RWPE2 (cell line): ENCODE measurements around the gene GJA5.

ENCODE experiments used
- ATAC-seq: fragments of 200-7000 bp; cut with Tn5 transposase; 3 replicates; pipeline ENCODE4 v1.9.1; 2021; ENCODE audit warnings: low read depth
- DNase-seq: peaks from one replicate; pipeline ENCODE4 v3.0.0-alpha.2; 2020; ENCODE audit warnings: low spot score
- H3K27ac ChIP-seq: fragments of 450-650 bp; 2 replicates; pipeline ENCODE4 v1.5.1; 2017; ENCODE audit warnings: mild to moderate bottlenecking; ENCODE audit not compliant: poor library complexity, severe bottlenecking
- H3K27me3 ChIP-seq: fragments of 250-450 bp; sonication (Bioruptor Pico); 2 replicates; pipeline ENCODE4 v1.5.1; 2021; ENCODE audit warnings: mild to moderate bottlenecking, moderate library complexity; ENCODE audit not compliant: insufficient read depth, poor library complexity, severe bottlenecking
- H3K36me3 ChIP-seq: fragments of 250-450 bp; sonication (Bioruptor Pico); 2 replicates; pipeline ENCODE4 v1.5.1; 2020; ENCODE audit warnings: low read depth, mild to moderate bottlenecking, moderate library complexity
- H3K4me1 ChIP-seq: fragments of 250-450 bp; sonication (Bioruptor Pico); 2 replicates; pipeline ENCODE4 v1.5.1; 2021; ENCODE audit warnings: mild to moderate bottlenecking, moderate library complexity; ENCODE audit not compliant: insufficient read depth, poor library complexity, severe bottlenecking
- H3K4me3 ChIP-seq: fragments of 250-450 bp; sonication (Bioruptor Pico); 2 replicates; pipeline ENCODE4 v1.5.1; 2021; ENCODE audit warnings: mild to moderate bottlenecking, moderate library complexity; ENCODE audit not compliant: severe bottlenecking
- H3K9me3 ChIP-seq: fragments of 250-450 bp; sonication (Bioruptor Pico); 2 replicates; pipeline ENCODE4 v1.5.1; 2021; ENCODE audit warnings: mild to moderate bottlenecking, moderate library complexity; ENCODE audit not compliant: severe bottlenecking
- CTCF ChIP-seq: fragments of 450-650 bp; IDR thresholded peaks from one replicate; pipeline ENCODE4 v1.5.1; 2017; ENCODE audit warnings: mild to moderate bottlenecking, moderate library complexity; ENCODE audit not compliant: poor library complexity, severe bottlenecking

The GJA5 gene

GRCh38 chr1:147725685-147726084, 34.7 kb downstream of the GJA5 start:
- DNase-seq (no peak), ATAC-seq (no peak)
- no peak overlapping the region for H3K27ac ChIP-seq
- no peak for TF ChIP-seq CTCF
- peaks cover 2% of the 10 kb centered on the region for H3K4me1 ChIP-seq
- H3K9me3 ChIP-seq, result no peaks in the 10 kb centered on the region
- no peaks in the 10 kb centered on the region for H3K36me3 ChIP-seq
- no peak overlapping the region for H3K4me3 ChIP-seq
- H3K27me3 ChIP-seq, result no peaks in the 10 kb centered on the region

- Histone ChIP-seq H3K4me3 (no peak overlapping the region), H3K36me3 (no peaks in the 10 kb centered on the region), H3K9me3 (no peaks in the 10 kb centered on the region), H3K27ac (no peak overlapping the region), H3K4me1 (peaks cover 2% of the 10 kb centered on the region), H3K27me3 (no peaks in the 10 kb centered on the region)
- peak; percentile 74 for ATAC-seq
- DNase-seq, result no peak
- peak; percentile 55 for TF ChIP-seq CTCF
Observed at GRCh38 chr1:147723691-147724323, 36.6 kb downstream of the GJA5 start.

- Histone ChIP-seq H3K4me1 (peaks cover 11% of the 10 kb centered on the region), H3K9me3 (no peaks in the 10 kb centered on the region), H3K27ac (no peak overlapping the region), H3K4me3 (no peak overlapping the region), H3K27me3 (no peaks in the 10 kb centered on the region), H3K36me3 (no peaks in the 10 kb centered on the region)
- DNase-seq (no peak), ATAC-seq (no peak)
- TF ChIP-seq CTCF, result no peak
Observed at GRCh38 chr1:147722124-147722523, 38.3 kb downstream of the GJA5 start.

- Histone ChIP-seq H3K27ac (no peak overlapping the region), H3K4me3 (no peak overlapping the region), H3K9me3 (no peaks in the 10 kb centered on the region), H3K4me1 (peaks cover 12% of the 10 kb centered on the region), H3K27me3 (no peaks in the 10 kb centered on the region), H3K36me3 (no peaks in the 10 kb centered on the region)
- peak; percentile 26 for ATAC-seq
- no peak for DNase-seq
- TF ChIP-seq CTCF, result no peak
Observed at GRCh38 chr1:147721716-147722115, 38.7 kb downstream of the GJA5 start.

- H3K9me3 ChIP-seq, result no peaks in the 10 kb centered on the region
- no peak for TF ChIP-seq CTCF
- H3K27ac ChIP-seq, result no peak overlapping the region
- no peak for DNase-seq
- H3K4me1 ChIP-seq, result peaks cover 24% of the 10 kb centered on the region
- no peaks in the 10 kb centered on the region for H3K36me3 ChIP-seq
- ATAC-seq, result no peak
- no peak overlapping the region for H3K4me3 ChIP-seq
- H3K27me3 ChIP-seq, result no peaks in the 10 kb centered on the region
Observed at GRCh38 chr1:147720557-147720956, 39.8 kb downstream of the GJA5 start.
